Right atrium auricular region (tissue), 2 donors: ENCODE measurements around the gene P2RX3. TPM values are rescaled to one million over a fixed set of nuclear protein-coding genes. Genes with fewer than 3 reads are reported as not detected.

Experiments
- DNase-seq: peaks from one replicate; pipeline ENCODE4 v3.0.0-alpha.2; 2019; ENCODE audit warnings: low spot score
- H3K27ac ChIP-seq, 2 donors: fragments of 200-600 bp; sonication (generic); 1 replicate in 1 of 2; 2 replicates in 1 of 2; pipeline ENCODE4 v1.5.1; 2016 to 2019
- H3K27me3 ChIP-seq, 2 donors: fragments of 200-600 bp; sonication (generic); one replicate each; pipeline versions ENCODE4 v1.5.1 to v1.6.0; 2017 to 2019
- H3K36me3 ChIP-seq: fragments of 200-600 bp; sonication (generic); one replicate; pipeline ENCODE4 v1.5.1; 2016
- H3K4me1 ChIP-seq, 2 donors: fragments of 200-600 bp; sonication (generic); one replicate each; pipeline versions ENCODE4 v1.5.1 to v1.6.0; 2017 to 2019
- H3K4me3 ChIP-seq, 2 donors: fragments of 200-600 bp; sonication (generic); 1 replicate in 1 of 2; 2 replicates in 1 of 2; pipeline ENCODE4 v1.5.1; 2017 to 2019; ENCODE audit warnings: mild to moderate bottlenecking in 1 of 2, moderate library complexity in 1 of 2
- H3K9me3 ChIP-seq, 2 donors: fragments of 200-600 bp; sonication (generic); one replicate each; pipeline ENCODE4 v1.5.1; 2019
- CTCF ChIP-seq, 2 donors: fragments of 200-600 bp; sonication (generic); IDR thresholded peaks; one replicate each; pipeline ENCODE4 v1.5.1; 2019; ENCODE audit warnings: antibody characterized with exemption in 2 of 2
- total RNA-seq, 2 donors: library from RNA; depleted of rRNA; stranded (reverse); fragments of >200 nt; gene quantifications; one replicate each; pipeline ENCODE4 v1.1.0, GENCODE V29; 2016

P2RX3 gene
- total RNA-seq, 2 donors from 2014 or later, result 1.4 TPM; not detected in 1

- no peak overlapping the region for H3K27ac ChIP-seq
- peak in 1 of 2 donors; percentile 28 for TF ChIP-seq CTCF (IDR thresholded peaks at IDR 0.05)
- no peaks in the 10 kb centered on the region for H3K27me3 ChIP-seq
- no peaks in the 10 kb centered on the region for H3K4me1 ChIP-seq
- no peaks in the 10 kb centered on the region for H3K36me3 ChIP-seq
- no peak for DNase-seq
- no peaks in the 10 kb centered on the region for H3K9me3 ChIP-seq
- no peak overlapping the region for H3K4me3 ChIP-seq
These were observed 49.3 kb downstream of the P2RX3 start for GRCh38 chr11:57387289-57388030.

- Histone ChIP-seq H3K9me3 (no peaks in the 10 kb centered on the region), H3K27ac (no peak within 1 kb of the TSS), H3K36me3 (no peaks in the 10 kb centered on the region), H3K27me3 (no peaks in the 10 kb centered on the region), H3K4me1 (no peaks in the 10 kb centered on the region), H3K4me3 (no peak within 1 kb of the TSS)
- TF ChIP-seq CTCF (IDR thresholded peaks at IDR 0.05), result no peak
- no peak for DNase-seq
These were observed 52.4 kb downstream of the P2RX3 start, which contains the start of gene PRG2 for GRCh38 chr11:57390535-57390934. TSS of gene PRG2 (minus strand) at chr11:57390650. CDS start at chr11:57389944, 706 bp downstream.

GRCh38 chr11:57391111-57391510, 53.0 kb downstream of the P2RX3 start:
- no peak for TF ChIP-seq CTCF (IDR thresholded peaks at IDR 0.05)
- H3K4me1 ChIP-seq, result no peaks in the 10 kb centered on the region
- DNase-seq, result no peak
- H3K27ac ChIP-seq, result no peak overlapping the region
- no peaks in the 10 kb centered on the region for H3K9me3 ChIP-seq
- no peaks in the 10 kb centered on the region for H3K27me3 ChIP-seq
- no peak overlapping the region for H3K4me3 ChIP-seq
- H3K36me3 ChIP-seq, result no peaks in the 10 kb centered on the region

DNA sequence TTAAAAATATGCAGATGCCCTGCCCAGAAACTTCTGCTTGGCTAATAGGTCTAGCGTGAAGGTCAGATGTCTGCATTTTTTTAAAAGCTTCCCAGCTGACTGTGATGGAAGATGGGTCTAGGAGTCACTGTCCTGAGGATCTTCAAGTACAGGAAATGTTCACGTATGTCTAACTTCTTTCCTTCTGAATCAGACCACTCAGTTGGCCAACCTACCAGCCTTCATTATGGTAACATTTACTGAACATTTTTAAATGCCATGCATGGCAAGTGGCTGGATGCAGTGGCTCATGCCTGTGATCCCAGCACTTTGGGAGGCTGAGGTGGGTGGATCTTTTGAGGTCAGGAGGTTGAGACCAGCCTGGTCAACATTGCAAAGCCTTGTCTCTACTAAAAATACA, 53.4 kb downstream of the P2RX3 start:
- H3K4me1 ChIP-seq, result no peaks in the 10 kb centered on the region
- H3K27ac ChIP-seq, result no peak overlapping the region
- DNase-seq, result no peak
- H3K27me3 ChIP-seq, result no peaks in the 10 kb centered on the region
- H3K4me3 ChIP-seq, result no peak overlapping the region
- no peaks in the 10 kb centered on the region for H3K9me3 ChIP-seq
- H3K36me3 ChIP-seq, result no peaks in the 10 kb centered on the region
- TF ChIP-seq CTCF (IDR thresholded peaks at IDR 0.05), result no peak

DNA sequence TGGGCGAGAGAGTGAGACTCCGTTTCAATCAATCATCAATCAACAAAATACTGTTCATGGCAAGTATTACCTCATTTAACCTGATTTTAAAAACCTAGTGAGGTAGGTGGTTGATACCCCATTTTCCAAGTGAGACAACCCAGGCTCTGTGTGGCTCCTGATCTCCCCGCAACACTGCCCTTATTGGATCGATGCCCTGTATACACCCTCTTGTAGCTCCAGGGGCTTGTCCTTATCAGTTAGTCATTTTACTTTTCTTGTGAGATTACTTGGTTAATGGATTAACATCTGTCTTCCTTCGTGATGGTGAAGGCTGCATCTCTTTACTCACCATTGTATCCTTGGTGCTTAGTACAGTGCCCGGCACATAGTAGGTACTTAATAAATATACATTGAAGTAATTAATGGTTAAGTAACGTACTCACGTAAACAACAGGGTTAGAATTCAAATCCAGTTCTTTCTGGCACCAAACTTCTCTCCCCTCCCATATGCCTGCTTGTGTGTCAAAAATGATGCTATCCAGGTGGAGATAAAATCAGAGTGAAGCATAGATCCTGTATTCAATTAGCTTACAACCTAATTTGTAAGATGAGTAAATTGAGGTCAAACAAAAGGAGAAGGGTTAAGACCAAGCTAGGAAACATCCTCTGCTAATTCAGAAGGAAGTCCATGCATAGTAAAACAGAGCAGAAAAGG, 54.1 kb downstream of the P2RX3 start:
- Histone ChIP-seq H3K4me1 (no peaks in the 10 kb centered on the region), H3K36me3 (no peaks in the 10 kb centered on the region), H3K27ac (no peak overlapping the region), H3K4me3 (no peak overlapping the region), H3K9me3 (no peaks in the 10 kb centered on the region), H3K27me3 (no peaks in the 10 kb centered on the region)
- no peak for DNase-seq
- no peak for TF ChIP-seq CTCF (IDR thresholded peaks at IDR 0.05)
